NCI-H2196 (cell line): ENCODE data around the gene ERAL1.
A peak's percentile ranks its signal among the peaks of the same experiment; 100 is the strongest.
"Not testable (repeated sequence)": the region's sequence is repeated elsewhere in the genome, so short reads cannot be mapped to it uniquely, and the experiment has no call there.

ENCODE experiments used
- DNase-seq: peaks from one replicate; lab custom pipeline; 2025; ENCODE audit not compliant: unreplicated experiment; lab: John Stamatoyannopoulos, UW

ERAL1 gene

DNA sequence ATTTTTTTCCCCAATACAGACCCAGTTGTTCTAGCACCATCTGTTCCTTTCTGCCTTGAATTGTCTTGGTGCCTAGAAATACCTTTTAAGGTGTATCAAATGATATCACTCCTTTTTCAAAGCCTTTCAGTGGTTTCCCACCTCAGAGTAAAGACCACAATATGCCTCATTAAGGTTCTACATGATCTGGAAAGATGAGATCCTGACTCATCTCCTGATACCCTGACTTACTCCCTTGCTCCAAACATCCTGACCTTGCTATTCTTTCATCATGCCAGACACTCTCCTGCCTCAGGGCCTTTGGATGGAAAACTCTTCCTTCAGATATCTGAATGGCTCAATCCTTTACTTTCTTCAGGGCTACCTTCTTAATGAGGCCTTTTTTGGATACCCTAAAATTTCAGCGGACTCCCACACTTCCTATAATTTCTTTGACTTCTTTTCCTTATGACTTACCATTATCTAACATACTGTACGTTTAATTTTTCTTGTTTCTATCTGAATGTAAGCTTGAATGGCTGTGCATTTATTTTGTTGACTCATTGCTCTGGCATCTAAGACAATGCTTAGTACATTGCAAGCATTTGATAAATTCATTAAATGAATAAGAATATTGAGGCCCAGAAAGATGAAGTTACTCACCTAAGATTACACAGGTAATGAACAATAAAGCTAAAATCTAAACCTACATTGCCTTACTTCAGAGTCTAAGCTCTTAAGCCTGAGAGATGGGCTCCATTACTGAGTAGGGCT, 23.5 kb downstream of the ERAL1 start:
- DNase-seq: no peak

DNA sequence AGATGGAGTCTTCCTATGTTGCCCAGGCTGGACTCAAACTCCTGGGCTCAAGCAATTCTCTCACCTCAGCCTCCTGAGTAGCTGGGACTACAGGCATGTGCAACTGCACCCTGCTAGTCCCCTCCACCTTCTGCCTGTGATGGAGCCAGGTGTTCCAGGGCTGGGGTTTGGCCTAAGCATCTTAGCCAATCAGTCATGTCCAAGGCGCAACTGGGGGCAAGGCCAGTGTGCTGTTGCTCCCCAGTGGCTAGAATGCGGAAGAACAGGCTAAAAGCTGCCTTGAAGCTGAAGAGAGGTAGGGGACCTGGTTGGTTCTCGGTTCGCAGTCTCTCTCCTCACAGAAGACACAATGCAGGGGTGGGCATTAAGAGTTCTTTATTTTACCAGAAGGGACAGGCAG, 24.2 kb downstream of the ERAL1 start:
- peak; percentile 33 for DNase-seq

DNA sequence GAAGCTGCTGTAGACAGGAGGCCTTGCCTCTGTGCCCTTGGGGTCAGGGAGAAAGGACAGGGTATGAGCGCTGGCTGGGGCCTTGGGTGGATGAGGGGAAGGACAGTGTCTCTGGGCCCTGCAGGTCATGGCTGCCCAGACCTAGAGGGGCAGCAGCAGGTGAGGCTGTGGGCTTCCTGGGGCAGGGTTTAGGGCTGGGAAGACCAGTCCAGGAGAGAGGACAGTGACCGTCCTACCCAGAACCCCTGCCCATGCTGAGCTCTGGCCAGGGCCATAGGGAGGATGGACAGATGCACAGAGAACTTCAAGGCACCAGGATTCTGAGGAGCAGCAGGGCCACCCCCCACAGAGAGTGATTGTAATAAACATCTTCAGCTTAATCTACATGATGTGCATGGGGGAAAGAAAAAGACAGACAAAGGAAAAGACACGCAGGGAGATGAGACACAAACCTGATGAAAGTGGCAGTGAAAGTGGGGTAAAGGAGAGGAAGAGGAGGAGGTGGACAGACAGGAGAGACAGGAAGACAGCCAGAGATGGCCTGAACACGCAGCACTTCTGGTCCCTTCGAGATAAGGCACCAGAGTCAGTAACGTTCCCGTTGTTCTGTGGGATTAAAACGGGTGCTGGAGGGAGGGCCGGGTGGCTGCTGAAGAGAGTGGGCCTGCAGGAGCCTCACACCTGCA, 25.2 kb downstream of the ERAL1 start:
- no peak for DNase-seq

DNA sequence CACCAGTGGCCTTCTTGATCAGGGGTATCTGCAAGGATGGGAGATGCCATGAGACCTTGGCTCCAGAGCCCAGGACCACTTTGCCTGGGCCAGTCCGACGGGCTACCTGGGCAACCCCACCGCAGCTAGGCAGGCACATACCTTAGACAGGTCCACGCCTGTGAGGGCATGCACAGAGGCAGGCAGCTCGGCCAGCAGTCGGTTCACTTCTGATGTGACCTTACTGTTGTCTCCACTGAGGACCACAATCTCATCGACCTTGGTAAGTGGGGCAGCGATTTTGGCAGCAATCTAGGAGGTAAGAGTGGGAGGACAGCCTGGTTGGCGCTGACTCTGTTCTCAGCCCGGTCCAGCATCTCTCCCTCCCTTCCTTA, 25.7 kb downstream of the ERAL1 start:
- no peak for DNase-seq

DNA sequence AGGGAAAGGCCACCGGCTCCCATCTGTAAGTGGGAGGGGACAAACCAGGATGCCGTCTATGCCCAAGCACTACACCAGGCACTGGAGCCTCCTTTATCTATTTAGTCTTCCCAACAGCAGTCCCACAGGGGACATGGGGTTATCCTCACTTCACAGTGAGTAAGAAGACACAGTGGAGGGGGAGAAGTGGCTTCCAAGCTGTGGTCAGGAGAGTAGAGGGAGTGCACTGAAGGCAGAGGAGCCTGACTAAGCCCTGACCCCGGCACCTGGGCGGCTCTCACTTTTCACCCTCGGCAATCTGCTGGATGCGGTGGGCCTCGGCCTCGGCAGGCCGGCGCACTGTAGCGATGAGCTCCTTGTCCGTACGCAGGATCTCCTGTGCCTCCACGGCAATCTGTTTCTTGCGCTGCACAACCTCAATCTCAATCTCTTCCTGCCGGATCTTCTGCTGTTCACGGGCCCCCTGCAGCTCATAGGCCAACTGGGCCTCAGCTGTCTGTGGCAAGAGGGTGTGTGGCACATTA, 26.8 kb downstream of the ERAL1 start:
- no peak for DNase-seq

DNA sequence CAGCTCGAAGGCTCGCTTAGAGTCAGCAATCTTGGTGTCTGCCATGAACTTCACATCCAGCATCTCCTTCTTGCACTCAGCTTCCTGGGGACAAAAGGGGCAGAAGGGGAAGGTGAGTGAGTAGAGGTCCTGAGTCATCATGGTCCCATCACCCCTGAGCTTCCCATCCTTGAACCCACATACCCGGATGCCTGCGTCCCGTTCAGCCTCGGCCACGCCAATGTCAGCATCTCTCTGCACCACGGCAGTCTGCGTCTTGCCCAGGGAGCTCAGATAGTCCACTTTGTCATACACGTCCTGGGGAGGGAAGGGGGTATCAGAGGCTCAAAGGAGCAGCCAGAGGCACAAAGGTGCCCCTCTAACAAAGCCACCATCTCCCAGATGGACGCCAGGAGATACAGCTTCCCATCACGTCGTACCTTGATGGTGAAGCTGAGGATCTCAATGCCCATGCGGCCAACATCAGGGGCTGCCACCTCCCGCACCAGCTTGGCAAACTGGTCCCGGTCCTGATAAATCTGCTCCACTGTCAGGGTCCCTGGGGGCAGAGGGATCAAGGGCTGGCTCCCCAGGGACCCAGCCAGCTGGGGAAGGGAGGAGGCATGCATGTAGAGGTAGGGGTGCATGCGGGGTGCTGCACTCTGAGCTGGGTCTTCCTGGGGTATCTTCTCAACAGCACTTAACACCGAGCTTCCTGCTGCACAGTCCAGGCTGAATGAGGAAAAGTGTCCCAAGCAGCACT, 27.5 kb downstream of the ERAL1 start:
- DNase-seq: no peak

DNA sequence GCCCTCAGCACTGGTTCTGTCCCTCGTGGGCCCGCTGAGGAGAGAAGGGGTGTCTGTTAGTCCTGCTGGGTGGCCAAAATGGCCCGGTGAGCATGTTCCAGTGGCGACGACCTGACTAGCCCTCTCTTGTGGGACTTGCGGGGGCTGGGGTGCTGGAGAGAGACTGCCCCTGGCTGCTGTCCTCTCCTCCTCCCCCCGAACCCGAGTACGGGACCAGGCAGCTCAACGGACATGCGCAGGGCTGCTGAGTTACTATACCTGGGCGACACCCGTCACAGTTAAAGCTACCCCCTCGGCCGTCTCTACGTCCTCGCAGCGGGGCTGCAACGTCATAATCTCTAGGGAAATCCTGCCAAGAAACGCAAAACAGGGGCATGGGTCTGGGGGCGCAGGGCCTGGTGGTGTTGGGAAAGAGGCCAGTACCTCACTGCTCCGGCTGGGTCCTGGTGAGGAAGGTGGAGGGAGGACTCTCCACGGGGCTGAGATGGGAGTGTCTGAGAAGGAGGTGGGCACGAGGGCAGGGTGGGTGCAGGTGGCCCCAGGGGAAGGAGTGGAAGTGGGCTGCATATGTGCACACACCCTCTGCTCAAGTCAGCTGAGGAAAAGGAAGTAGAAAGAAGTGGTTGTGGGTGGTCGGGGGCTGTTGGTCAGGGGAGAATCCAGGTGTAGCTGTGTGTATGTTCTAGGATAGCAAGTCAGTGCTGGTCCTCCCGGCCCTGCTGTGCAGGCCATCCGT, 29.3 kb downstream of the ERAL1 start:
- no peak for DNase-seq

DNA sequence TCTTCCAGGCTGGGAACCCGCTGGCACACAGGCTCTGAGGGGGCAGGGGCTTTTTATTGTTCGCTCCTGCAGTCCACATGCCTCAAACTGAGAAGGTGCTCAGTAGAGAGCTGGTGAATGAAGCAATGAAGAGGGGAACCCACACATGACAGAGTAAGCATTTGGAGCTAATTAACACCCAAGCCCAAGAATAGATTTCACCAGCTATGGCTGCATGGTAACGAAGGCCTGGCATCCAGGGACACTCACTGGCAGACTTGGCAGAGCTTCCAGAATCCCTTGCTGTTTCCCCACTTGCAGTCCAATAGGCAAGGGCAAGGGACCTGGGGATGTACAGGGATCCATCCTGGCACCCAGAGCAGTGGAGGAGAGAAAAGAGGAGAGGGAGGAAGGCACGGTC, 30.5 kb downstream of the ERAL1 start:
- DNase-seq: no peak

DNA sequence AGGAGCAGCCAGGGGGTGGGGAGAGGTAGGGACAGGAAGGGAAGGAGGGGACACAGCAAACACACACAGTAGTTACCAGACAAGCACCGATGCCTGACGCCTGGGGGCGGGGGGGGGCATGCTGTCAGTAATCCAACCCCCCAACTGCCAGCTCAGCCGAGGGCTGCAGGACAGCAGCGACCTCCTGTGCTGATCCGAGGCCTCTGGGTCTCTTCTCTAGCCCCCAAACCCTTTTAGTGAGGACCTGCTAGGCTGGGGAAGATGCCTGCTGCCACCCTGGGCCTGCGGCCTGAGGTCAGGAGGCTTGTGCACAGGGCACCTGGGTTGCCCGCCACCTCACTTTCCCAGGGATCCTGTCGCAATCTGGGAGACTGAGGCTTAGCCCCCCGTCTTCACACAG, 31.1 kb downstream of the ERAL1 start:
- no peak for DNase-seq

DNA sequence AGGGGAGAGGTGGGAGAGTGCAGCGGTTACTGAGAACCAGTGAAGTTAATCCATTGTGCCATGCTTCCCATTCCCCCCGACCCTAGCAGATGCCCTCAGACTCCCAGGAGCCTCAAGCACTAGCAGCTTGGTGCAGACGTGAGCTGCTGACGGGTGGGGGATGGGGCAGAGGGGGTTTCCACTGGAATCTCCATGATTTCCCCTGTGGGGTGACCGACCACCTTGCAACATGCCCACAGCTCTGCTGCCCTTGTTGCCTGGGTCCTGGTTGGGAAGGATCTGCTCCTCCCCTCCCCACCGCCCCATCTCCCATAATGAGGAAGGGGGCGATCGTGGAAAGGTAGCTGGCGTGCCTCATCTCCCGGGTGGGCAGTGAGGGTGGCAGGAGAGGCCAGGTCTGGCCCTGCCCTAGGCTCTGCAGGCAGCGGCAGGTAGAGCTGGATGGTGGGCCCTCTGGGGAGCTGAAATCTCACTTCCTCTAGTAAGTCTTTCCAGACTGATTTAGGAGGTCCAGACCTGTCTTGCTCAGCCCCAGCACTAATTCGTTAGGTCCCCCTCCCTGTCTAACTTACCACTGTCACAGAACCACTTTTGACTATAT, 33.2 kb downstream of the ERAL1 start:
- no peak for DNase-seq

DNA sequence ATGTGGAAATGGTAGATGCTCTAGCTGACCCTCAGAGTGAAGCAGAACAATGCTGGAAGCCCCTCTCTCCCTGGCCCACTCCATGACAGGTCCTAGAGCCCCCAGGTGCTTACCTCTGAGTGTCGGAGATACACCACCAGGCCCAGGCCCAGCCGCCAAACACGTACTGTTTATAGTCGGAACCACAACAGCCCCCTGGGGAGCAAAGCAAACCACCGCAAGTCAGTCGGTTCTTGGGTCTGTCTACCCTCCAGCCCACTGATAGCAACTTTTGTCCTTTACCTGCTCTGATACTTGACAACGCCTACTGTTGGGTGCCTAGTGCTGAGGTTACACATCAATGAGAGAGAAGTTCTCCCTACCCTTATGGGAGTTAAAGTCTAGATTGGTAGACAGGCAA, 34.0 kb downstream of the ERAL1 start:
- no peak for DNase-seq

DNA sequence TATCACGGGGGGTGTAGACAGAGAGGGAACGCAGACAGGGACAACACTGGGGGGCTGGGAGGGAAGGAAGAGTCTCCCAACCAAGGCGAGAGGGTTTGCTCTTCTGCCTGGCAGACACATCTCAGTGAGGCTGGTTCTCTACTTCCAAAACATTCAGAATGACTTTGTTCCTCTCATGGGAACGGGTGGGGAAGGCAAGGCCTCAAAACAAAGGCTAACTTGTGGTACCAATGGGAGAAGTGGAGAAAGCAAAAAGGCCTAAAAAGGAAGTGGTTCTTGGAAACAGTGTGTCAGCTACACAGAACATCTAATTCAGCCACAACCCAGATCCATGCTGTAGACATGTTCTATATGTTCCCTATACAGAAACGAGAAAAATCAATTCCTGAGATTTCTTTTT, 35.2 kb downstream of the ERAL1 start:
- DNase-seq: no peak

DNA sequence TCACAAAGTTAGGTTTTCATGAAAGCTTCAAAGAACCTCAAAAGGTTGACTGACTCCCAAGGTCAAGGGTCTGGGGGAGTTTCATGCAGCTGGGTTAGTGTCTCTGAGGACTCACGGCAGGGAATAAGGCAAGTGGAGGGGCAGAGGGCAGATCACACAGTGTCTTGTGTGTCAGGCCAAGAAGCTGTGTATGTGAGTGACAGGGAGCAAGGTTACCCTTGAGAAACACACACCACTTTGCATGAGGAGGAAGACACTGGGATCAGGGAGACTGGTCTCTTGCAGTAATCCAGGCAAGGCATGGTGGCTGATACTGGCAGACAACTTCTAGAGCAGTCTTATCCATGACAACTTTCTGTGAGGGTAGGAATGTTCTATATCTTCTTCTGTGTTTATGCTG, 36.4 kb downstream of the ERAL1 start:
- DNase-seq: no peak

DNA sequence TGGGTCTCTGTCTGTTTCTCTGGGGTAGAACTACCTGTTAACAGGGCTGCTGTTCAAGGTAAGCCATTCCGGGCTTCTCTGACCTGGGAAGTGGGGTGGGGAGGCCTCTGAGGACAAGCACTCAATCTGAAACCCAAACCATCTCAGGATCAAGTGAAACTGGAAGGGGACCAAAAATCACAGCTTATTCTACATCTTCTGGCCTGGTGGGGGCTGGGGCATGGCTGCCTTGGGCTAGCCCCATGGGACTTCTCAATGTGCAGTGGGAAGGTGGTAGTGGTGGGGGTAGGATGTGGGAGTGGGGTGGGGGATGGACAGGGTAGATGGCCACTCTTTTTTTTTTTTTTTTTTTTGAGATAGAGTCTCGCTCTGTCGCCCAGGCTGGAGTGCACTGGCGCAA, 37.2 kb downstream of the ERAL1 start:
- DNase-seq: no peak

DNA sequence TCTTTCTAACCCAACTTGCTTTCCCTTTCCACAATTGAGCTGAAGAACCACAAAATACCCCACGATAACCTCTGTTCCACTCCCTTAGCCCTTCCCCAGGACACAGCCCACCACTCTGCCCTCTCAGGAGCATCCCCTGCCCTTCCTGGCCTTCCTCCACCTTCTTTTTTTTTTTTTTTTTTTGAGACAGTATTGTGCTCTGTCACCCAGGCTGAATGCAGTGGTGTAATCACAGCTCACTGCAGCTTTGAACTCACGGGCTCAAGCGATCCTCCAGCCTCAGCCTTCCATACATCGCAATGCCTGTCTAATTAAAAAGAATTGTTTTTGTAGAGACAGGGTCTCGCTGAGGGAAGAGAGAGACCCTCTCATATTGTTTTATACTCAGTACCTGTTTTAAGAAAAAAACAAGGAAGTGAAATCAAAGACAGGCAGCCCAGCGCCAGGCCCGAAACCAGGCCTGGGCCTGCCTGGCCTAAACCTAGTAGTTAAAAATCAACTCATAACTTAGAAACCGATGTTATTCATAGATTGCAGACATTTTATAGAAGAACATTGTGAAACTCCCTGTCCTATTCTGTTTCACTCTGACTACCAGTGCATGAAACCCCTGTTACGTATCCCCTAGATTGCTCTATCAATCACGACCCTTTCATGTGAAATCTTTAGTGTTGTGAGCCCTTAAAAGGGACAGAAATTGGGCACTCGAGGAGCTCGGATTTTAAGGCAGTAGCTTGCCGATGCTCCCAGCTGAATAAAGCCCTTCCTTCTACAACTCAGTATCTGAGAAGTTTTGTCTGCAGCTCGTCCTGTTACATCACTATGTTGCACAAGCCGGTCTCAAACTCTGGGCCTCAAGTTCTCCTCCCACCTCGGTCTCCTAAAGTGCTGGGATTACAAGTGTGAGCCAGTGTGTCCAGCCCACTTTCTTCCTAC, 38.7 kb downstream of the ERAL1 start:
- DNase-seq: not testable (repeated sequence)

DNA sequence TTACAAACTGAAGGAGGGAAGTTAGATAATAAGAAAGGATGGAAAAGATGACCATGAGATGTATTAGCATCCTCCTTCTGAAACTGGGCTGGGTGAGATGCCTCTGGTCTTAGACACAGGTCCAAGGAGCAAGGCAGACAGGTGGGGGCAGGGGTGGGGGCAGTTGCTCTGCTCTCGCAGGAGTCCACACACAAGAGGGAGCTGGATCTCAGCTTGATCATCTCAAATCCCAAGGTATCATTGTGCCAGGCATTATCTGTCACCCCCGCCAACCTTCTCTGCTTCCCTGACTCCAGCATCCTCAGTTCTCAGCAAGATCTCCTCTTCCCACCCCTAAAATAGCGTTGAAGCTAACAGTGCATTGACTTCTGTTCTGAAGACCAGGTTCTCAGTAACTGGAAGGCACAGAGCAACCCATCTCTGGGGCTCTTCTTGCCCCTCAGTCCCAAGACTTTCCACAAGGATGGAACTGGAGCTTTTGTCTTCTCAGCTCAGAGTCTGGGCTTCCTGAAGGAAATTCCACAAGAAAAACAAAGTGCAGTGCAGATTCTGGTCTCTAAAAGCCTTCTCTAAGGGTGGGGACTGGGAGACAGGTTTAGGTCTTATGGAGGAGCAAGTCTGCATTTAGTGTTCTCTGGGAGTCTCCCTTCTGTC, 41.1 kb downstream of the ERAL1 start:
- peak; percentile 8 for DNase-seq

DNA sequence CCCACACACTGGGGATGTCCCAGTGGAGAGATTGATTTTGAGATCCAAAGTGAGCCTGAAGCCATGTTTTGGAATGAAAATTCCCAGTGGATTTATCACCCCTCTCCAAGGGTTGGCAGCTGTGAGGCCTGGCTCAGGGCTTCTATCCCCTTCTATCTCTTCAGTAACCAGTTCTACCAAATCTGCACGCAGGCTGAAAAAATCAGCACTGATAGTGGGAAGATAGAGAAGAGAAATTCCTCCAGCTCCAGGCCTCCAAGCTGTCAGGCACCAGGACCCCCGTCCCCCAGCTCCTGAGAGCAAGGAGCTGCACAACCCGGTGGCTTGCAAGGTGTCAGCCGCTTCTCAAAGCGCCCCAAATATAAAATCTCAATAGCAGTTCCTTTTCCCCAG, 41.7 kb downstream of the ERAL1 start:
- no peak for DNase-seq

DNA sequence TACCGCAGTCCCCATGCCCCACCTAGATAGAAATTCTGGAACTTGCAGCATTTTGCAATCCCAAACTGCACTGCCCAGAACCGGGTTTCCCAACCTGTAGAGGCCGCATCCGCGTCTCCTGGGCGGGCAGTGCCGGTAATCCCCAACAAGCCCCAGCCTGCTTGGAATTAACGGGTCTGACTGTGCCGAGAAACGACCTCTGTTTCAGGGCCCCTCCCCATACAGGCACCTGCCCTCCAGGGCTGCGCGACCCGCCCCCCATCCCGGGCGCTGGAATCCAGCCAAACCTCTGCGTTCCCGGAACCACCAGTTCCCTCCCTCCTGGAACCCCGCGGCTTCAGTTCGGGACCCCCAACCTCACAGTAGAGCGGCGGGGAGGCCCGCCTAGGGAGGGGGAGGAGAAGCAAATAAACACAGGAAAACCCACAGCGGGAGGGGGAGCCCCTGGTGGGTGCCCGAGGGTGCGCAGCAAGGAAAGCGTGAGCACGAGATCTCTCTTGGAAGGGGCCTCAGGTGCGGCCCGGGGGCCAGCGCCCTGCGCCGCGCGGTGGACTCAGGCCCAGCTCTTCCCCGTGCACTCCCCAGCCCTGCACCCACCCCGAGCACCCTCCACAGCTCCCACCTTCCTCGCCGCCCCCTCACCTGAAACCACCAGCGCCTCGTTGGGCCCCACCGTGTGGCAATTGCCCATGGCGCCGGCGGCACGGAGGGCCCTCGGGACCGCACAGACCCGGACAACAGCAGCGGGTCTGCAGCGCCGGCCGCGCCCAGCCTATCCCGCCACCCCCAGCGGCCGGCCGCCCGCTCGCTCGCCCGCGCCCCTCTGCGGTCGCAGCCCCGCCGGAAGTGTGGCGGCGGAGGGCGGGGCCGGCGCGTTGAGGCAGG, 42.3 kb downstream of the ERAL1 start, which contains the start of gene FLOT2:
FLOT2 (minus strand) TSS at position 850 of the 885 bp plus-strand sequence; CDS start at position 691, 159 bp downstream.
- DNase-seq: peak; percentile 42
